GM12878 (cell line): ENCODE measurements around the gene DYSF. TPM values are rescaled to one million over a fixed set of nuclear protein-coding genes. Genes with fewer than 3 reads are reported as not detected.

Experiments
- ATAC-seq: fragments of 200-7000 bp; cut with Tn5 transposase; 3 replicates; pipeline ENCODE4 v1.9.1; 2020; ENCODE audit warnings: mild to moderate bottlenecking, moderate library complexity
- BruUV-seq: library from RNA; stranded (reverse); fragments of 400-500 nt; replicated peaks from 2 replicates; lab custom pipeline; 2021; lab: Mats Ljungman, UMichigan
- CTCF ChIA-PET: fragments of 300-600 bp; sonication (Branson Sonifier 250); formaldehyde crosslinking; extraction: SDS; loops from one replicate; lab custom pipeline; 2021; ENCODE audit warnings: inconsistent platforms; lab: Yijun Ruan, JAX
- POLR2A ChIA-PET: fragments of 350-600 bp; formaldehyde crosslinking; extraction: SDS; loops from one replicate; lab custom pipeline; 2021; ENCODE audit warnings: inconsistent platforms; lab: Charles Lee
- RAD21 ChIA-PET: fragments of 300-600 bp; sonication (Branson Sonifier 250); formaldehyde crosslinking; loops from one replicate; lab custom pipeline; 2023; ENCODE audit warnings: antibody characterized with exemption; ENCODE audit not compliant: unreplicated experiment; lab: Charles Lee
- SMC1A ChIA-PET: fragments of 300-600 bp; sonication (Branson Sonifier 250); formaldehyde crosslinking; loops from one replicate; lab custom pipeline; 2023; ENCODE audit not compliant: unreplicated experiment, uncharacterized antibody; lab: Charles Lee
- DNase-seq: peaks from one replicate; pipeline ENCODE4 v3.0.0-alpha.2; 2011; ENCODE audit warnings: low read depth, low spot score
- FAIRE-seq: peaks from 3 replicates; lab custom pipeline; 2011; peaks lifted over from hg19 to GRCh38; lab: Jason Lieb, UNC
- H2AFZ ChIP-seq: 2 replicates; pipeline ENCODE4 v1.6.0; 2011; ENCODE audit warnings: low read depth, low read length, control low read depth; ENCODE audit not compliant: control insufficient read depth
- H3K27ac ChIP-seq: 2 replicates; pipeline ENCODE4 v1.5.1; 2011; ENCODE audit warnings: control low read depth; ENCODE audit not compliant: control insufficient read depth, insufficient read depth
- H3K27me3 ChIP-seq, 2 experiments: replicated peaks in 1 of 2; 2 replicates each; pipeline versions ENCODE4 v1.6.0 to v1.6.1; 2011; ENCODE audit warnings: low read length in 1 of 2; ENCODE audit not compliant: control insufficient read depth in 2 of 2, insufficient read depth in 2 of 2
- H3K36me3 ChIP-seq, 2 experiments: 2 replicates each; pipeline ENCODE4 v1.5.1; 2011; ENCODE audit warnings: low read length in 1 of 2; ENCODE audit not compliant: control insufficient read depth in 2 of 2, insufficient read depth in 2 of 2
- H3K4me1 ChIP-seq: 2 replicates; pipeline ENCODE4 v1.6.1; 2011; ENCODE audit warnings: mild to moderate bottlenecking, low read length, moderate library complexity, mixed read lengths; ENCODE audit not compliant: control insufficient read depth, insufficient read depth
- H3K4me2 ChIP-seq: 2 replicates; pipeline ENCODE4 v1.6.0; 2011; ENCODE audit warnings: control low read depth; ENCODE audit not compliant: control insufficient read depth, insufficient read depth
- H3K4me3 ChIP-seq: fragments of 200-600 bp; sonication (generic); 2 replicates; pipeline ENCODE4 v1.5.1; 2016
- H3K79me2 ChIP-seq: 2 replicates; pipeline ENCODE4 v1.6.0; 2011; ENCODE audit warnings: low read length; ENCODE audit not compliant: control insufficient read depth, insufficient read depth
- H3K9ac ChIP-seq: 2 replicates; pipeline ENCODE4 v1.8.0; 2011; ENCODE audit warnings: low read length, control low read depth, mixed read lengths; ENCODE audit not compliant: control insufficient read depth, insufficient read depth
- H3K9me3 ChIP-seq: replicated peaks from 3 replicates; pipeline ENCODE4 v1.5.1; 2011; ENCODE audit warnings: mild to moderate bottlenecking, low read length; ENCODE audit not compliant: control insufficient read depth, insufficient read depth
- H4K20me1 ChIP-seq: 2 replicates; pipeline ENCODE4 v1.6.0; 2011; ENCODE audit not compliant: control insufficient read depth, insufficient read depth
- BACH1 ChIP-seq: fragments of 450-650 bp; IDR thresholded peaks from 2 replicates; pipeline ENCODE4 v1.6.1; 2017; ENCODE audit warnings: mild to moderate bottlenecking, borderline replicate concordance
- BRCA1 ChIP-seq: IDR thresholded peaks from 2 replicates; pipeline ENCODE4 v1.6.1; 2011; ENCODE audit warnings: low read depth, low read length, improper control_type of control experiment
- CHD4 ChIP-seq: fragments of 200-600 bp; sonication (generic); IDR thresholded peaks from 2 replicates; pipeline ENCODE4 v1.6.1; 2016; ENCODE audit warnings: mild to moderate bottlenecking
- CREB1 ChIP-seq: IDR thresholded peaks from 2 replicates; pipeline ENCODE4 v1.6.1; 2012; ENCODE audit warnings: low read depth, mild to moderate bottlenecking, inconsistent platforms
- EP300 ChIP-seq, 2 experiments: fragments of 150-350 bp in 1 of 2; IDR thresholded peaks; 2 replicates each; pipeline ENCODE4 v1.6.1; 2011 to 2012; ENCODE audit warnings: low read depth in 2 of 2, low read length in 2 of 2, borderline replicate concordance in 1 of 2, improper control_type of control experiment in 1 of 2, inconsistent platforms in 1 of 2; ENCODE audit not compliant: control insufficient read depth in 1 of 2
- ETV6 ChIP-seq, 2 experiments: fragments of 450-650 bp in 1 of 2; IDR thresholded peaks in 1 of 2; conservative IDR thresholded peaks in 1 of 2; 2 replicates each; pipeline ENCODE4 v1.6.1; 2014; ENCODE audit warnings: antibody characterized with exemption in 1 of 2, borderline replicate concordance in 1 of 2, low read depth in 1 of 2, mild to moderate bottlenecking in 1 of 2, moderate library complexity in 1 of 2
- HDAC2 ChIP-seq: fragments of 200-600 bp; sonication (generic); IDR thresholded peaks from 2 replicates; pipeline ENCODE4 v1.6.1; 2017
- MEF2A ChIP-seq: IDR thresholded peaks from 2 replicates; pipeline ENCODE4 v1.6.1; 2011; ENCODE audit warnings: low read depth, mild to moderate bottlenecking, low read length, moderate library complexity; ENCODE audit not compliant: insufficient read depth
- MTA3 ChIP-seq: IDR thresholded peaks from 2 replicates; pipeline ENCODE4 v1.6.1; 2012; ENCODE audit warnings: low read length, inconsistent platforms, borderline replicate concordance
- MXI1 ChIP-seq: fragments of 150-350 bp; IDR thresholded peaks from 2 replicates; pipeline ENCODE4 v1.6.1; 2011; ENCODE audit warnings: low read depth, mild to moderate bottlenecking, inconsistent platforms, low read length, improper control_type of control experiment
- MYC ChIP-seq: IDR thresholded peaks from 2 replicates; pipeline ENCODE4 v1.6.1; 2011; ENCODE audit warnings: mild to moderate bottlenecking, low read length, moderate library complexity, inconsistent platforms; ENCODE audit not compliant: insufficient read depth, insufficient replicate concordance, insufficient read length, severe bottlenecking
- NBN ChIP-seq: fragments of 450-650 bp; IDR thresholded peaks from 2 replicates; pipeline ENCODE4 v1.6.1; 2016
- NR2F1 ChIP-seq: fragments of 450-650 bp; conservative IDR thresholded peaks from 2 replicates; pipeline ENCODE4 v1.6.1; 2017; ENCODE audit warnings: mild to moderate bottlenecking
- NRF1 ChIP-seq: conservative IDR thresholded peaks from 2 replicates; pipeline ENCODE4 v1.6.1; 2011; ENCODE audit warnings: mild to moderate bottlenecking, low read depth, low read length, improper control_type of control experiment
- PAX8 ChIP-seq: fragments of 450-650 bp; IDR thresholded peaks from 2 replicates; pipeline ENCODE4 v1.6.1; 2017; ENCODE audit warnings: mild to moderate bottlenecking, moderate library complexity
- SUZ12 ChIP-seq: fragments of 200-600 bp; sonication (generic); IDR thresholded peaks from one replicate; pipeline ENCODE4 v1.6.1; 2018; ENCODE audit warnings: antibody characterized with exemption, mild to moderate bottlenecking; ENCODE audit not compliant: unreplicated experiment
- TCF12 ChIP-seq: IDR thresholded peaks from 2 replicates; pipeline ENCODE4 v1.6.1; 2011; ENCODE audit warnings: low read depth, mild to moderate bottlenecking, low read length
- WGBS: methylation state at CpG from one replicate; pipeline ENCODE4 v1.1.6; 2016; ENCODE audit warnings: low lambda C conversion rate; ENCODE audit not compliant: insufficient replicate concordance, insufficient coverage; ENCODE audit errors: missing lambda C conversion rate; 5-methylcytosine and 5-hydroxymethylcytosine counted together
- in situ Hi-C: fragments of 300-500 bp; cut with MboI; formaldehyde crosslinking; loops from 9 replicates; pipeline ENCODE4 v1.14.3; 2018; ENCODE audit warnings: mixed read lengths
- intact Hi-C: fragments of 100-400 bp; cut with micrococcal nuclease; formaldehyde crosslinking; loops from one replicate; pipeline ENCODE4 v1.14.2; 2022; ENCODE audit not compliant: unreplicated experiment
- polyA plus RNA-seq, 11 experiments: library from polyadenylated mRNA; depleted of rRNA in 4 of 11; unstranded in 6 of 11; stranded (reverse) in 5 of 11; fragments of >200 nt; fragmentation: Nextera tagmentation in 4 of 11; fragmentation: Illumina TruSeq in 1 of 11; extraction: Ambion mirVana in 4 of 11; extraction: Trizol in 1 of 11; gene quantifications; 1 replicate in 1 of 11; 2 replicates in 10 of 11; pipeline versions ENCODE4 v1.2.1 to v1.2.3, GENCODE V29; 2011 to 2016; ENCODE audit warnings: inconsistent platforms in 2 of 11, missing spikeins in 2 of 11, low read depth in 1 of 11
- total RNA-seq, 4 experiments: library from RNA; depleted of rRNA in 3 of 4; stranded (reverse); fragments of >200 nt in 3 of 4; fragmentation: Illumina TruSeq in 1 of 4; extraction: Trizol in 1 of 4; gene quantifications; 2 replicates each; pipeline versions ENCODE4 v1.2.1 to v1.2.3, GENCODE V29; 2013 to 2021
- TF ChIP-seq, protein P1 (sequence below): fragments of 450-650 bp; IDR thresholded peaks from 2 replicates; pipeline ENCODE4 v1.6.1; 2017; ENCODE audit warnings: low read depth, mild to moderate bottlenecking, moderate library complexity

DYSF gene
- total and polyA plus RNA-seq, 10 of the 15 experiments (the other 5 are each of a cell fraction or from before 2014, with no cell fraction given) = under 0.01 to 0.15 (median 0.03) TPM; not detected in 7

DNA sequence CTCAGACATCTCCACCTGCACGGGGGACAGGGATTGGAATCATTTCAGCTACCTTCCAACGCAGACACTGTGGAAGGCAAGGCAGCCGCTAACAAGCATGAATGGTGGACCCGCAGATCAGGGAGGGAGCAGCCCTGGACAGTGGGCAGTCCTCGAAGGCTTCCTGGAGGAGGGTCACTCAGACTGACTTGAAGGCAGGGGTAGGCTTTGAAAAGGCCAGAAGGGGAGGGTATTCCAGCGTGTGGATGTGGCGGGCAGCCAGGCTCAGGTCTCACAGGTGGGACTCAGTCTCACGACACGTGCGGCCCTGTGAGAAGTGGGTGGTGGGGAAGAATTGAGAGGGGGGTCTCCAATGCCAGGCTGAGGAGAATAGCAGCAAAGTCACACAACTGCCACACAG, 29.9 kb downstream of the DYSF start:
- no peaks in the 10 kb centered on the region for H3K36me3 ChIP-seq
- DNase-seq (no peak), FAIRE-seq (no peak), ATAC-seq (no peak)
- H3K4me3 ChIP-seq = no peak overlapping the region
- no peaks in the 10 kb centered on the region for H3K9me3 ChIP-seq
- ChIA-PET CTCF (no interaction called here), POLR2A (no interaction called here), RAD21 (no interaction called here), SMC1A (no interaction called here)
- no peak overlapping the region for H3K4me2 ChIP-seq
- no peak overlapping the region for H2AFZ ChIP-seq
- no peak overlapping the region for H3K27ac ChIP-seq
- no peaks in the 10 kb centered on the region for H4K20me1 ChIP-seq
- no peak overlapping the region for H3K9ac ChIP-seq
- TF ChIP-seq EP300 (IDR thresholded peaks at IDR 0.05; ENCODE audit: borderline replicate concordance in 1 of 2, control insufficient read depth in 1 of 2, low read depth in 2 of 2, low read length in 2 of 2) (no peak), HDAC2 (no peak), ETV6 (conservative IDR thresholded peaks at IDR 0.05 in 1 of 2, IDR thresholded peaks at IDR 0.05 in 1 of 2; ENCODE audit: borderline replicate concordance in 1 of 2, low read depth in 1 of 2) (no peak), NRF1 (no peak), MTA3 (no peak), MEF2A (no peak), NBN (no peak)
- intact Hi-C loops (no loop called here), in situ Hi-C loops (no loop called here)
- H3K27me3 ChIP-seq = peaks cover 0 to 2% of the 10 kb centered on the region in 2 experiments; a peak in 1 of 4 replicates
- BruUV-seq = no TSS peak
- no peaks in the 10 kb centered on the region for H3K79me2 ChIP-seq
- 55% methylated on average over 10 of the region's 10 CpGs for WGBS
- H3K4me1 ChIP-seq = no peaks in the 10 kb centered on the region

DNA sequence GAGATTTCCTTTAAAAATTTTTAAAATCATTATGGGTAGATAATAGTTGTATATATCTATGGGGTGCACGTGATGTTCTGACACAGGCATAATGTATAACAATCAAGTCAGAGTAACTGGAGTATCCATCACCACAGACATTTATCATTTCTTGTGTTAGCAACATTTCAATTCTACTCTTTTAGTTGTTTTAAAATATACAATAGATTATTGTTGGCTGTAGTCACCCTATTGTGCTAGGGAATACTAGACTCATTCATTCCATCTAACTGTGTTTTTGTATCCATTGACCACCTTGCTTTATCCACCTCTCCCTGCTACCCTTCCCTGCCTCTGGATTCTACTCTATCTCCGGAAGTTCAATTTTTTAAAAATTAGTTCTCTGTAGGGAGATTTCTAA, 31.0 kb downstream of the DYSF start:
- Histone ChIP-seq H3K4me3 (no peak overlapping the region), H3K4me2 (no peak overlapping the region), H4K20me1 (no peaks in the 10 kb centered on the region), H2AFZ (no peak overlapping the region), H3K27ac (no peak overlapping the region), H3K4me1 (no peaks in the 10 kb centered on the region), H3K36me3 (no peaks in the 10 kb centered on the region), H3K9ac (no peak overlapping the region), H3K79me2 (no peaks in the 10 kb centered on the region), H3K9me3 (no peaks in the 10 kb centered on the region), H3K27me3 (peaks cover 0 to 2% of the 10 kb centered on the region in 2 experiments; a peak in 1 of 4 replicates)
- RAD21 ChIA-PET = no interaction called here
- FAIRE-seq (no peak), DNase-seq (no peak), ATAC-seq (no peak)
- in situ Hi-C loops (no loop called here), intact Hi-C loops (no loop called here)
- BruUV-seq = no TSS peak
- SMC1A ChIA-PET = no interaction called here
- WGBS = 0% methylated on average over 2 of the region's 2 CpGs
- POLR2A ChIA-PET = no interaction called here
- CTCF ChIA-PET = no interaction called here
- TF ChIP-seq PAX8 (no peak), SUZ12 (no peak), MYC (no peak), CREB1 (no peak), MXI1 (no peak), BRCA1 (no peak), BACH1 (no peak), CHD4 (no peak), TCF12 (no peak), NR2F1 (no peak)
- TF ChIP-seq, protein P1, sequence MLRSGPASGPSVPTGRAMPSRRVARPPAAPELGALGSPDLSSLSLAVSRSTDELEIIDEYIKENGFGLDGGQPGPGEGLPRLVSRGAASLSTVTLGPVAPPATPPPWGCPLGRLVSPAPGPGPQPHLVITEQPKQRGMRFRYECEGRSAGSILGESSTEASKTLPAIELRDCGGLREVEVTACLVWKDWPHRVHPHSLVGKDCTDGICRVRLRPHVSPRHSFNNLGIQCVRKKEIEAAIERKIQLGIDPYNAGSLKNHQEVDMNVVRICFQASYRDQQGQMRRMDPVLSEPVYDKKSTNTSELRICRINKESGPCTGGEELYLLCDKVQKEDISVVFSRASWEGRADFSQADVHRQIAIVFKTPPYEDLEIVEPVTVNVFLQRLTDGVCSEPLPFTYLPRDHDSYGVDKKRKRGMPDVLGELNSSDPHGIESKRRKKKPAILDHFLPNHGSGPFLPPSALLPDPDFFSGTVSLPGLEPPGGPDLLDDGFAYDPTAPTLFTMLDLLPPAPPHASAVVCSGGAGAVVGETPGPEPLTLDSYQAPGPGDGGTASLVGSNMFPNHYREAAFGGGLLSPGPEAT = no peak
